Psoas muscle (tissue), 8 donors: ENCODE measurements around the gene RHO. TPM values are rescaled to one million over a fixed set of nuclear protein-coding genes. Genes with fewer than 3 reads are reported as not detected.

ENCODE experiments used
- ATAC-seq, 4 donors: fragments of 200-7000 bp; cut with Tn5 transposase; one replicate each; pipeline ENCODE4 v1.9.1; 2020; ENCODE audit warnings: moderate library complexity in 3 of 4, mild to moderate bottlenecking in 2 of 4
- DNase-seq, 2 donors: peaks; one replicate each; pipeline ENCODE4 v3.0.0-alpha.2; 2020
- H3K27ac ChIP-seq: fragments of 200-600 bp; one replicate; pipeline ENCODE4 v1.8.0; 2022
- H3K27me3 ChIP-seq, 3 donors: fragments of 200-600 bp in 1 of 3; one replicate each; pipeline versions ENCODE4 v1.6.1 to v1.8.0; 2013 to 2022; ENCODE audit warnings: low read length in 2 of 3, mild to moderate bottlenecking in 2 of 3, moderate library complexity in 1 of 3; ENCODE audit not compliant: insufficient read depth in 3 of 3
- H3K36me3 ChIP-seq, 2 donors: fragments of 200-600 bp in 1 of 2; one replicate each; pipeline versions ENCODE4 v1.6.1 to v1.8.0; 2013 to 2022; ENCODE audit warnings: low read depth in 1 of 2, mild to moderate bottlenecking in 1 of 2, moderate library complexity in 1 of 2; ENCODE audit not compliant: insufficient read depth in 1 of 2
- H3K4me1 ChIP-seq: fragments of 200-600 bp; one replicate; pipeline ENCODE4 v1.8.0; 2022
- H3K4me3 ChIP-seq: fragments of 200-600 bp; one replicate; pipeline ENCODE4 v1.8.0; 2022; ENCODE audit warnings: mild to moderate bottlenecking
- H3K9me3 ChIP-seq: fragments of 200-600 bp; one replicate; pipeline ENCODE4 v1.8.0; 2022
- CTCF ChIP-seq: fragments of 200-600 bp; IDR thresholded peaks from one replicate; pipeline ENCODE4 v1.8.0; 2022; ENCODE audit warnings: antibody characterized with exemption
- WGBS, 3 donors: extraction: QIAGEN DNeasy Blood & Tissue Kit; methylation state at CpG; one replicate each; pipeline versions ENCODE4 v1.1.6 to v1.1.7; 2013; 5-methylcytosine and 5-hydroxymethylcytosine counted together
- intact Hi-C, 2 donors: fragments of 100-400 bp; cut with DNase I; formaldehyde crosslinking; loops; one replicate each; pipeline versions ENCODE4 v1.11.0 to v1.14.2; 2022
- polyA plus RNA-seq, 3 donors: library from polyadenylated mRNA; stranded (reverse); fragments of 200-250 nt; gene quantifications; one replicate each; pipeline ENCODE4 v1.2.3, GENCODE V29; 2013
- total RNA-seq, 4 donors: library from RNA; stranded (reverse); fragmentation: NEBNext Ultra II Directional in 2 of 4; extraction: Animal tissue kit (Norgen Biotek cat#: 25700) in 2 of 4; gene quantifications; one replicate each; pipeline versions ENCODE4 v1.2.1 to v1.2.4, GENCODE V29; 2021 to 2023
- donor health status: healthy with polysubstance abuse.
- donor health status: DM: no; HTN: no; CAD: no; lungs with moderate emphysema.
- donor health status: Bipolar disorder and iron deficiency.
- donor health status: healthy.
- donor health status: DM: yes; HTN: yes; CAD: no.
- donor health status: DM: no; HTN: no; CAD: no.
- donor health status: DM: no; HTN: no; CAD: no.
- donor health status: DM: yes; HTN: yes; CAD: no.

Gene RHO
- total and polyA plus RNA-seq, 7 donors = 0.01 TPM; not detected in 6

- no peak for TF ChIP-seq CTCF
- Histone ChIP-seq H3K36me3 (peaks cover 0 to 30% of the 10 kb centered on the region in 2 donors), H3K27ac (no peak overlapping the region), H3K27me3 (no peaks in the 10 kb centered on the region), H3K4me3 (no peak overlapping the region), H3K4me1 (peaks cover 26% of the 10 kb centered on the region), H3K9me3 (no peaks in the 10 kb centered on the region)
- ATAC-seq (no peak), DNase-seq (peak; percentile 19 to 45)
- intact Hi-C loops = no loop called here
- WGBS, 3 donors = 66 to 81% (median 68%) methylated on average over 15 to 18 of the region's 18 CpGs
These were observed 27.3 kb downstream of the RHO start for GRCh38 chr3:129555616-129556357.

DNA sequence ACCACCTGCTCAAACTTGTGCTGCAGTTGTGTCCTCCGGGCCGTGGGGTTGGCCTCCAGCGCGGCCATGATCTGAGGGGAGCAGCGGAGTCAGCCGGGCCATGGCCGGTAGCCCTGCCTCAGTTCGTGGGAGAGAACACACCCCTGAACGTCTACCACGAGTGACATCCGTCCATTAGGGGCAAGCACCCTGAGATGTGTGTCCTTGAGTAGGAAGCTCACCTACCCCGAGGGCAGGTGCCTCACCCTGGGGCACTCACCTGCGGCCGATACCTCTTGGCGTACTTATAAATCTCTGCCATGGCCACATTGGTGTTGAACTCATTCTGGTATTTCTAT is 27.9 kb downstream of the RHO start:
- TF ChIP-seq CTCF = no peak
- H3K9me3 ChIP-seq = no peaks in the 10 kb centered on the region
- peak in 1 of 2 donors; percentile 39 for DNase-seq
- 82 to 90% (median 85%) methylated on average over 15 of the region's 15 CpGs for WGBS, 3 donors
- no peak overlapping the region for H3K27ac ChIP-seq
- no peak for ATAC-seq
- H3K4me3 ChIP-seq = no peak overlapping the region
- no peaks in the 10 kb centered on the region for H3K27me3 ChIP-seq
- peaks cover 0 to 30% of the 10 kb centered on the region in 2 donors for H3K36me3 ChIP-seq
- intact Hi-C loops = no loop called here
- H3K4me1 ChIP-seq = peaks cover 26% of the 10 kb centered on the region

DNA sequence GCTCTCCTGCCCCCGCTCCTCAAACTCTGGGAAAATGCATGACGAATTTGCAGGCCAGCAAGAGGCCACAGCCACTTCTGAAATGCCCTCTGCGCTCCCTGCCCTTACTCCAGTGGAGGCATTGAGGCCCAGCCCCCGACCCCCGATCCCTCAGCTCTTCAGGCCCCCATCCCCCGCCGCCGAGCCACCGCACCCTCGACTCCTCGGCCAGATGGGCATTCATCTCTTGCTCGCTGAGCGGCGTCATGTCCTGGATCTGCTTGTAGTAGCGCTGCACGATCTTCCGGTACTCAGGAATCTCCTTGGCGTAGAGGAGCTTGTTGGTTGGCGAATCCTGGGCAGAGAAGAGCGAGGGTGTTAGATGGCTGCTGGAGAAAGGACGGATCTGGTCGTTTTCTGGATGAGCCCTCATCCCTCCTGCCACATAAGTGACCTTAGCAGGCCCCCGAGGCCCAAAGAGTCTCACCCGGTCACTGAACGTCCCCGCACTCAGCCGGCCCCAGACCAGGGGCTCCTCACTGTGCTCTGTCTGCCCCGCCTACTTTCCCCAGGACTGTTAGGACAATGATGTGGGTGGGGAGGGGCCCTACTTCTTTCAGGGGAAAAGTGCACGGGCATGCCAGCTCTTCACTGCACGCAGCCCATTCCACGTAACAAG is 28.6 kb downstream of the RHO start:
- no peak overlapping the region for H3K4me3 ChIP-seq
- WGBS, 3 donors = 62 to 70% (median 63%) methylated on average over 31 of the region's 31 CpGs
- H3K36me3 ChIP-seq = peaks cover 0 to 30% of the 10 kb centered on the region in 2 donors
- H3K4me1 ChIP-seq = peaks cover 26% of the 10 kb centered on the region
- no peaks in the 10 kb centered on the region for H3K27me3 ChIP-seq
- no peak overlapping the region for H3K27ac ChIP-seq
- ATAC-seq (no peak), DNase-seq (peak; percentile 17 to 55)
- intact Hi-C loops = no loop called here
- no peaks in the 10 kb centered on the region for H3K9me3 ChIP-seq
- no peak for TF ChIP-seq CTCF

- Histone ChIP-seq H3K36me3 (peaks cover 0 to 33% of the 10 kb centered on the region in 2 donors), H3K27ac (no peak overlapping the region), H3K9me3 (no peaks in the 10 kb centered on the region), H3K27me3 (no peaks in the 10 kb centered on the region), H3K4me1 (peaks cover 26% of the 10 kb centered on the region), H3K4me3 (no peak overlapping the region)
- peak; percentile 45 to 75 for DNase-seq
- TF ChIP-seq CTCF = no peak
- intact Hi-C loops = no loop called here
- ATAC-seq = peak; percentile 27 to 75 (median 53)
- 18 to 27% (median 24%) methylated on average over 11 of the region's 11 CpGs for WGBS, 3 donors
These were observed 29.1 kb downstream of the RHO start for GRCh38 chr3:129557548-129557894.
